GM12878 (cell line): Measurements from ENCODE around the gene TNXB. TPM values are rescaled to one million over a fixed set of nuclear protein-coding genes. Genes with fewer than 3 reads are reported as not detected.

Experiments
- ASH2L ChIP-seq: fragments of 300-600, 200-600 bp; sonication (generic); IDR thresholded peaks from 2 replicates; pipeline ENCODE4 v1.6.1; 2017; ENCODE audit warnings: low read depth, mild to moderate bottlenecking, borderline replicate concordance
- BHLHE40 ChIP-seq, 2 experiments: fragments of 450-650 bp in 1 of 2; IDR thresholded peaks; 2 replicates each; pipeline ENCODE4 v1.6.1; 2011 to 2017; ENCODE audit warnings: low read depth in 2 of 2, borderline replicate concordance in 1 of 2, improper control_type of control experiment in 1 of 2, low read length in 1 of 2, mild to moderate bottlenecking in 1 of 2
- EP300 ChIP-seq, 2 experiments: fragments of 150-350 bp in 1 of 2; IDR thresholded peaks; 2 replicates each; pipeline ENCODE4 v1.6.1; 2011 to 2012; ENCODE audit warnings: low read depth in 2 of 2, low read length in 2 of 2, borderline replicate concordance in 1 of 2, improper control_type of control experiment in 1 of 2, inconsistent platforms in 1 of 2; ENCODE audit not compliant: control insufficient read depth in 1 of 2
- EZH2 ChIP-seq: IDR thresholded peaks from 2 replicates; pipeline ENCODE4 v1.6.1; 2012; ENCODE audit warnings: low read depth, mild to moderate bottlenecking, control low read depth, inconsistent platforms, low read length, borderline replicate concordance; ENCODE audit not compliant: control insufficient read depth
- FOS ChIP-seq: IDR thresholded peaks from 3 replicates; pipeline ENCODE4 v1.6.1; 2011; ENCODE audit warnings: borderline replicate concordance; ENCODE audit not compliant: insufficient read length; ENCODE audit errors: extremely low read depth
- HDGF ChIP-seq: fragments of 450-650 bp; IDR thresholded peaks from 2 replicates; pipeline ENCODE4 v1.6.1; 2016; ENCODE audit warnings: antibody characterized with exemption
- KLF5 ChIP-seq: fragments of 450-650 bp; IDR thresholded peaks from 2 replicates; pipeline ENCODE4 v1.6.1; 2014; ENCODE audit warnings: mild to moderate bottlenecking; ENCODE audit not compliant: partially characterized antibody
- NR2C2 ChIP-seq: IDR thresholded peaks from 2 replicates; pipeline ENCODE4 v1.6.1; 2011; ENCODE audit warnings: borderline replicate concordance, low read depth; ENCODE audit not compliant: control insufficient read depth, insufficient read length
- POLR2AphosphoS2 ChIP-seq: IDR thresholded peaks from 2 replicates; pipeline ENCODE4 v1.6.1; 2011; ENCODE audit warnings: low read depth, mild to moderate bottlenecking, low read length, improper control_type of control experiment, moderate library complexity
- SMARCA5 ChIP-seq: fragments of 450-650 bp; IDR thresholded peaks from 2 replicates; pipeline ENCODE4 v1.6.1; 2017; ENCODE audit warnings: mild to moderate bottlenecking
- SREBF1 ChIP-seq: IDR thresholded peaks from 2 replicates; pipeline ENCODE4 v1.6.1; 2012; ENCODE audit warnings: mild to moderate bottlenecking, low read length
- SREBF2 ChIP-seq: IDR thresholded peaks from 2 replicates; pipeline ENCODE4 v1.6.1; 2012; ENCODE audit warnings: mild to moderate bottlenecking, low read length
- STAT3 ChIP-seq: IDR thresholded peaks from 2 replicates; pipeline ENCODE4 v1.6.1; 2011; ENCODE audit warnings: low read depth, low read length, improper control_type of control experiment
- TAF1 ChIP-seq: IDR thresholded peaks from 2 replicates; pipeline ENCODE4 v1.6.1; 2011; ENCODE audit warnings: mild to moderate bottlenecking, low read depth, low read length, borderline replicate concordance
- polyA plus RNA-seq, 11 experiments: library from polyadenylated mRNA; depleted of rRNA in 4 of 11; unstranded in 6 of 11; stranded (reverse) in 5 of 11; fragments of >200 nt; fragmentation: Nextera tagmentation in 4 of 11; fragmentation: Illumina TruSeq in 1 of 11; extraction: Ambion mirVana in 4 of 11; extraction: Trizol in 1 of 11; gene quantifications; 1 replicate in 1 of 11; 2 replicates in 10 of 11; pipeline versions ENCODE4 v1.2.1 to v1.2.3, GENCODE V29; 2011 to 2016; ENCODE audit warnings: inconsistent platforms in 2 of 11, missing spikeins in 2 of 11, low read depth in 1 of 11
- total RNA-seq, 4 experiments: library from RNA; depleted of rRNA in 3 of 4; stranded (reverse); fragments of >200 nt in 3 of 4; fragmentation: Illumina TruSeq in 1 of 4; extraction: Trizol in 1 of 4; gene quantifications; 2 replicates each; pipeline versions ENCODE4 v1.2.1 to v1.2.3, GENCODE V29; 2013 to 2021
- TF ChIP-seq, protein P1 (sequence below): IDR thresholded peaks from 2 replicates; pipeline ENCODE4 v1.6.1; 2011; ENCODE audit warnings: low read depth, low read length, improper control_type of control experiment, borderline replicate concordance
- TF ChIP-seq, protein P2 (sequence below): fragments of 450-650 bp; IDR thresholded peaks from 2 replicates; pipeline ENCODE4 v1.6.1; 2017; ENCODE audit warnings: antibody characterized with exemption, mild to moderate bottlenecking, moderate library complexity
- TF ChIP-seq, protein P3 (sequence below): fragments of 450-650 bp; IDR thresholded peaks from 2 replicates; pipeline ENCODE4 v1.6.1; 2018; ENCODE audit warnings: mild to moderate bottlenecking, low read depth, moderate library complexity; ENCODE audit not compliant: partially characterized antibody
- TF ChIP-seq, protein P4 (sequence below): IDR thresholded peaks from 2 replicates; pipeline ENCODE4 v1.6.1; 2012; ENCODE audit warnings: low read length, inconsistent platforms

Gene TNXB
- total and polyA plus RNA-seq, 10 of the 15 experiments (the other 5 are each of a cell fraction or from before 2014, with no cell fraction given): 0.03 to 2.5 (median 0.68) TPM; not detected in 2

DNA sequence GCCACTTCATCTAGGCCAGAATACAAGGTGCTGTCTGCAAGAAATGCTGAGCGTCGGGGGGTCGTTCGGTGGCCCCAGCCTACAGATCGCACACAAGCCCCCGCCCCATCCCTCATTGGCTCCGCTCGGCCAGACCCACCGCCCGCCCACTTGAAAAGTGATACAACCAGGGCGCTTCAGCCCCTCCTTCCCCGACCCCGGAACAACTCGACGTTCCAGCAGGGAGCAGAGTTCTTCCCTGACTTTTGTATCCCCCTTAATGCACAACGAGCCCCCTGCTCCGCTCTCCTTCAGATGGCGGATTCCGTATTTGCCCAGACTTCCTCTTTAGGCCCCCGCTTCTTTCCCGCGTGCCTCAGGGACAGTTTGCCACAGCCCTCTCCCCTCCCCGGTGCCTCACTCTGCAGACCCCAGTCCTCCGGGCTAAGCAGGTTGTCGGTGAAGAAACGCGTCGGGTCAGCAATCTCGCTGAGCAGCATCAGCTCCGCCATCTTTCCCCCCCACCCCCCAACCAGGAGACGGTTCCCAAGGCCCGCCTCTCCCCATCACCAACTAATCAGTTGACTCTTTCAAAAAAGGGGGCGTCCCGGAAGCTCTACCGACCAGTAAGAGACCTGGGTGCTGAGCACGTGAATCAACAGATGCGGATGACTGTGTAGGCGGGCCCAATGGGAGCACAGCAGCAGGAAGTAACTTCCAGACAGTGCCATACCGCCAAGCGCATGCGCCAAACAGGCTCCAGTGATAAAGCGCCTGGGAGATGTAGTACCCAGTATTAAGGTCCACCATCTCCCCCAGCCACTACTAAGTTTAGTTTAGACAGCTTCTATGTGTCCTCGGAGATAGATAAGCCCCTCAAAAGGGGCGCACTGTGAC is 18.8 kb upstream of the TNXB start, which contains the start of gene ATF6B (continued):
- TF ChIP-seq SREBF1: peak; percentile 32; the same call in 1 of the 2 replicates
- TF ChIP-seq EP300 (IDR thresholded peaks at IDR 0.05; ENCODE audit: borderline replicate concordance in 1 of 2, control insufficient read depth in 1 of 2, low read depth in 2 of 2, low read length in 2 of 2): no peak
- TF ChIP-seq TAF1: peak; percentile 84
- TF ChIP-seq, protein P1, sequence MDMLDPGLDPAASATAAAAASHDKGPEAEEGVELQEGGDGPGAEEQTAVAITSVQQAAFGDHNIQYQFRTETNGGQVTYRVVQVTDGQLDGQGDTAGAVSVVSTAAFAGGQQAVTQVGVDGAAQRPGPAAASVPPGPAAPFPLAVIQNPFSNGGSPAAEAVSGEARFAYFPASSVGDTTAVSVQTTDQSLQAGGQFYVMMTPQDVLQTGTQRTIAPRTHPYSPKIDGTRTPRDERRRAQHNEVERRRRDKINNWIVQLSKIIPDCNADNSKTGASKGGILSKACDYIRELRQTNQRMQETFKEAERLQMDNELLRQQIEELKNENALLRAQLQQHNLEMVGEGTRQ: peak; percentile 80
- no peak for TF ChIP-seq EZH2
- no peak for TF ChIP-seq HDGF
- no peak for TF ChIP-seq ASH2L
- TF ChIP-seq, protein P2, sequence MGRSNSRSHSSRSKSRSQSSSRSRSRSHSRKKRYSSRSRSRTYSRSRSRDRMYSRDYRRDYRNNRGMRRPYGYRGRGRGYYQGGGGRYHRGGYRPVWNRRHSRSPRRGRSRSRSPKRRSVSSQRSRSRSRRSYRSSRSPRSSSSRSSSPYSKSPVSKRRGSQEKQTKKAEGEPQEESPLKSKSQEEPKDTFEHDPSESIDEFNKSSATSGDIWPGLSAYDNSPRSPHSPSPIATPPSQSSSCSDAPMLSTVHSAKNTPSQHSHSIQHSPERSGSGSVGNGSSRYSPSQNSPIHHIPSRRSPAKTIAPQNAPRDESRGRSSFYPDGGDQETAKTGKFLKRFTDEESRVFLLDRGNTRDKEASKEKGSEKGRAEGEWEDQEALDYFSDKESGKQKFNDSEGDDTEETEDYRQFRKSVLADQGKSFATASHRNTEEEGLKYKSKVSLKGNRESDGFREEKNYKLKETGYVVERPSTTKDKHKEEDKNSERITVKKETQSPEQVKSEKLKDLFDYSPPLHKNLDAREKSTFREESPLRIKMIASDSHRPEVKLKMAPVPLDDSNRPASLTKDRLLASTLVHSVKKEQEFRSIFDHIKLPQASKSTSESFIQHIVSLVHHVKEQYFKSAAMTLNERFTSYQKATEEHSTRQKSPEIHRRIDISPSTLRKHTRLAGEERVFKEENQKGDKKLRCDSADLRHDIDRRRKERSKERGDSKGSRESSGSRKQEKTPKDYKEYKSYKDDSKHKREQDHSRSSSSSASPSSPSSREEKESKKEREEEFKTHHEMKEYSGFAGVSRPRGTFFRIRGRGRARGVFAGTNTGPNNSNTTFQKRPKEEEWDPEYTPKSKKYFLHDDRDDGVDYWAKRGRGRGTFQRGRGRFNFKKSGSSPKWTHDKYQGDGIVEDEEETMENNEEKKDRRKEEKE: no peak
- TF ChIP-seq SMARCA5: 0 out of 2 replicates have a peak, but pooled peaks have one; percentile 10
- TF ChIP-seq NR2C2: no peak
- peak; percentile 16 for TF ChIP-seq KLF5
- TF ChIP-seq, protein P3, sequence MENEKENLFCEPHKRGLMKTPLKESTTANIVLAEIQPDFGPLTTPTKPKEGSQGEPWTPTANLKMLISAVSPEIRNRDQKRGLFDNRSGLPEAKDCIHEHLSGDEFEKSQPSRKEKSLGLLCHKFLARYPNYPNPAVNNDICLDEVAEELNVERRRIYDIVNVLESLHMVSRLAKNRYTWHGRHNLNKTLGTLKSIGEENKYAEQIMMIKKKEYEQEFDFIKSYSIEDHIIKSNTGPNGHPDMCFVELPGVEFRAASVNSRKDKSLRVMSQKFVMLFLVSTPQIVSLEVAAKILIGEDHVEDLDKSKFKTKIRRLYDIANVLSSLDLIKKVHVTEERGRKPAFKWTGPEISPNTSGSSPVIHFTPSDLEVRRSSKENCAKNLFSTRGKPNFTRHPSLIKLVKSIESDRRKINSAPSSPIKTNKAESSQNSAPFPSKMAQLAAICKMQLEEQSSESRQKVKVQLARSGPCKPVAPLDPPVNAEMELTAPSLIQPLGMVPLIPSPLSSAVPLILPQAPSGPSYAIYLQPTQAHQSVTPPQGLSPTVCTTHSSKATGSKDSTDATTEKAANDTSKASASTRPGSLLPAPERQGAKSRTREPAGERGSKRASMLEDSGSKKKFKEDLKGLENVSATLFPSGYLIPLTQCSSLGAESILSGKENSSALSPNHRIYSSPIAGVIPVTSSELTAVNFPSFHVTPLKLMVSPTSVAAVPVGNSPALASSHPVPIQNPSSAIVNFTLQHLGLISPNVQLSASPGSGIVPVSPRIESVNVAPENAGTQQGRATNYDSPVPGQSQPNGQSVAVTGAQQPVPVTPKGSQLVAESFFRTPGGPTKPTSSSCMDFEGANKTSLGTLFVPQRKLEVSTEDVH: no peak
- peak; percentile 41 for TF ChIP-seq FOS
- TF ChIP-seq, protein P4, sequence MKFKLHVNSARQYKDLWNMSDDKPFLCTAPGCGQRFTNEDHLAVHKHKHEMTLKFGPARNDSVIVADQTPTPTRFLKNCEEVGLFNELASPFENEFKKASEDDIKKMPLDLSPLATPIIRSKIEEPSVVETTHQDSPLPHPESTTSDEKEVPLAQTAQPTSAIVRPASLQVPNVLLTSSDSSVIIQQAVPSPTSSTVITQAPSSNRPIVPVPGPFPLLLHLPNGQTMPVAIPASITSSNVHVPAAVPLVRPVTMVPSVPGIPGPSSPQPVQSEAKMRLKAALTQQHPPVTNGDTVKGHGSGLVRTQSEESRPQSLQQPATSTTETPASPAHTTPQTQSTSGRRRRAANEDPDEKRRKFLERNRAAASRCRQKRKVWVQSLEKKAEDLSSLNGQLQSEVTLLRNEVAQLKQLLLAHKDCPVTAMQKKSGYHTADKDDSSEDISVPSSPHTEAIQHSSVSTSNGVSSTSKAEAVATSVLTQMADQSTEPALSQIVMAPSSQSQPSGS: no peak
- TF ChIP-seq POLR2AphosphoS2: no peak
- TF ChIP-seq BHLHE40 (IDR thresholded peaks at IDR 0.05; ENCODE audit: borderline replicate concordance in 1 of 2, low read depth in 2 of 2, low read length in 1 of 2): peak; percentile 82 to 87
- TF ChIP-seq SREBF2: no peak
- TF ChIP-seq STAT3: no peak
